C4-2B (cell line): ENCODE measurements around the gene DGCR8.

Source experiments
- CTCF ChIP-seq: fragments of 450-650 bp; conservative IDR thresholded peaks from 2 replicates; pipeline ENCODE4 v1.5.1; 2017; ENCODE audit warnings: mild to moderate bottlenecking
- ZFX ChIP-seq: fragments of 450-650 bp; IDR thresholded peaks from 2 replicates; pipeline ENCODE4 v1.6.1; 2017

- no peak; the same call in 1 of the 2 replicates for TF ChIP-seq CTCF
- no peak for TF ChIP-seq ZFX
Measured at GRCh38 chr22:20116951-20117632, 37.1 kb downstream of the DGCR8 start, which contains the start of gene TRMT2A.
